GM21526 (cell line): Measurements from ENCODE around the gene LRRC74B.

ENCODE experiments used
- ATAC-seq: cut with Tn5 transposase; IDR thresholded peaks from one replicate; pipeline ENCODE4 v1.9.1; 2021; ENCODE audit warnings: moderate library complexity; ENCODE audit not compliant: unreplicated experiment, low FRiP score

The LRRC74B gene

DNA sequence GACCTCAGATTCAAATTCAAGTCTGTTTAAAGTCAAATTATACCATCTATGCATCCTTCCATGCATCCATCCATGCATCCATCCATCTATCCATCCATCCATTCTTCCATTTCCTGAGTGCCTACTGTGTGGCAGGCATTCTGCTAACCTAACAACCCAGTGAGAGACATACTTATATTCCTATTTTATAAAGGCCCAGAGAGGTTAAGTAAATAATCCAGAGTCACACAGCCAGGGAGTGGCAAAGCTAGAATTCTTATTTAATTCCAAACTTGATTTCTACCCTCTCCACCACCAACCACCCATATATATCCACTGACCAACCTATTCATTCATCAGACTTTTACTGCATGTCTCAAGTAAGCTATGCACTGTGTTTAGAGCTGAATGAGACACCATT is 53.8 kb downstream of the LRRC74B start:
- no peak for ATAC-seq

DNA sequence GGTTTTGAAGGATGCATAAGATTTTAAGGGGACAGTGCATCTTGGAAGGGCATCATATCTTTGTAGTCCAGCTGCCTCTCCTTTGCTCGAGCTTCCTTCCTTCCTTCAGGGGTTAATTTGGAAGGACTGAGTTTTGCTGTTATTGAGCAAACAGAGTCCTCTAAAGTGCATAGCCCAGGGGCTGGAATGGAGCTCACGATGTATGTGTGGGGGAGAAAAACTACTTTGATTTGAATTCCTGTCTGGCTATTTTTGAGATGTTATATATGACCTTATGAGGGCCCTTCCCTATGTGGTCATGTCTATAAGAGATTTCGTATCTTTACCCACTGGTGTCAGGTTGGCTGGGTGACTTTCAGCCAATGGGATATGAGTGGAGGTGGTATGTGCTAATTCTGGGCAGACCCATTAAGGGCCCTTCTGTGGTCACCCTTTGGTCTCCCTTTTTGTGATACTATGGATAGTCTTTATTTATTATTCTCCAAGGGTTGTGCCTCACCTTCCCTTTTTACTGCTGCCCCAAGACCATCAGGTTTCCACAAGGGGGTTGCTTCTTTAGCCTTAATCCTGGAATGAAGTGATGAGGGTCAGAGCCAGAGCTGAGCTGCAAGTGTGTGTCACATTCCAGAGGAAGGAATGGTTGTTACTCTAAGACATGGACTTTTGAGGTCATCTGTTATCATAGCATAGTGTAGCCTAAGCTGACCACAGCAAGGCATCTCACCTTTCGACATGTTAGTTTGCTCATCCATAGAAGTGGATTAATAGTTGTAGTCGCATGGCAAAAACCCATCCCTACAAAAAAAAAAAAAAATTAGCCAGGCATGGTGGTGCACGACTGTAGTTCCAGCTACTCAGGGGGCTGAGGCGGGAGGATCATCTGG is 54.6 kb downstream of the LRRC74B start:
- ATAC-seq, result no peak

DNA sequence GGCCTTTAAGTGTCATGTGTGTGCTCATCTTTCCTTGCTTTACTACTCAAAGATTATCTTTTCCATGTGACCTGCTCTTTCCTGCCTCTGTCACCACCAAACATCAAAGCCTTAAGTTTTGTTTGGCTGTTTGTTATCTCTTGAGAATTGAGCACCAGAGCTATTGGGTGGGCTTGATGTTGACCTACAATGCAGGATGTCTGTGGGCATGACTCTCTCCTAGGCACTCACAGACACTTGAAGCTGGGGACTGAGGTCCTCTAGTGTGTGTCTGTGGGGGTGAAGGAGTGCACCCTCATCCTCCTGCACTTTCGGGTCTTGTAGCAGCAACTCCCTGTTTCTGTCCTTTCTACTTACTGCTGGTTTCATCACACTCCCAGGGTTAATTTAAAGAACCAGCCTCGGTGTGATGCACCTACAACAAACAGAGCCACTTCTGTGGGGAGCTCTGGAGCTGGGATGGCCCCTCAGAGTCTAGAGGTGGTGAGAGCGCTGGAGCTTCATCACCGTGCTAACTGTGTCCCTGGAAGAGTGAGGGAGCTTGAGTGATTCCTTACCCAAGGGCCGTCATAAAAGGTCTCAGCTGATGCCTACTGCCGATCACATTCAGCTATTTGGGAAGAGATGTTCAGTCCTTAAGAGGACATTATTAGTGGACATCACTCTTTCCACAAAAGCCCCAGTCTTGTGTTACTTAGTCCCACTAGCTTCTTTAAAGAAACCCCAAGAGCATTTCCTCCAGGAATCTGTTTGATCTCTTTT is 56.3 kb downstream of the LRRC74B start:
- no peak for ATAC-seq

DNA sequence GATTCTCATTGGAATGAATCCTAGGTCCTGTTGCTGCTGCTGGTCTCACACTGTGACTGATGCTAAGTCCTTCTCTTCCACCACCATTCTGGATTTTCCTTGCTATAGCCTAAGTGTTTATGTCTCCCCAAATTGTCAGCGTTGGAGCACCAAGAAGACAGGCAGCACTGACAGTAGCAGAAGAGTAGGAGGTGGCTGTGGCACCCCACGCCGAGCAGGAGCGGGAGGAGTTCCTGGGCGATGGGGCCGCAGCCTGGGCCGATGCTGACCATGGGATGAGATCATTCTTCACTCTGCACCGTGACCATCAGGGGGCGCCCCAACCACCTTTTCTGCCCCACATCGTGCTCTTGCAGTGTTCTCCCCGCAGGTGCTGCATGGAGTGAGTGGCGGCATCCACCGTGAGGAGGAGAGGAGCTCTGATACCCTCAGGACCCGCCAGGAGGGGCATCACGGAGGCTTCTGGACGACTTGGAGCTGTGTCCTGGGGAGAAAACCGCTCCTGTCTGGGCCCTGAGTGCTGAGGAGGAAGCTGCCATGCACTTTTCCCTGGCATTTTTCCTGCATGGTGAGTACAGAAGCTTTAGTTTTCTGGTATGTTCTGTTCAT is 57.0 kb downstream of the LRRC74B start:
- no peak for ATAC-seq

DNA sequence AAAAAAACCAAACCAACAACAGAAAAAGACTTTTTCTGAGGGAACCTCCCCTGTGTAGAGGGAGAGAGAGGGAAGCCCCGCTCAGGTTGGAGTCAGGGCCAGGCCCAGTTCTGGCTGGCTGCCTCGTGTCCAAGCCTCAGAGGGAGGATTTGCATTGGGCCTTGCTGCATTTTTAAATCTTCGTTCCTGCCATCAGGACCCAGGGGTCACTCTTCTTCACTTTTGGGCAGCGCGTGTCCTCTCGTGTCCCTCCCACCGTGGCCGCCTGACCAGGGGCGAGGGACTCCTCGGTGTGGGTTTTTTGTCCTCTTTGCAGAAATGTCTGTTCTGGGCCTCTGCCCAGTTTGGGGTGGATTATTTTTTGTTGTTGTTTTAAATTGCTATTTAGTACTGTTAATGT is 57.9 kb downstream of the LRRC74B start:
- ATAC-seq, result no peak

DNA sequence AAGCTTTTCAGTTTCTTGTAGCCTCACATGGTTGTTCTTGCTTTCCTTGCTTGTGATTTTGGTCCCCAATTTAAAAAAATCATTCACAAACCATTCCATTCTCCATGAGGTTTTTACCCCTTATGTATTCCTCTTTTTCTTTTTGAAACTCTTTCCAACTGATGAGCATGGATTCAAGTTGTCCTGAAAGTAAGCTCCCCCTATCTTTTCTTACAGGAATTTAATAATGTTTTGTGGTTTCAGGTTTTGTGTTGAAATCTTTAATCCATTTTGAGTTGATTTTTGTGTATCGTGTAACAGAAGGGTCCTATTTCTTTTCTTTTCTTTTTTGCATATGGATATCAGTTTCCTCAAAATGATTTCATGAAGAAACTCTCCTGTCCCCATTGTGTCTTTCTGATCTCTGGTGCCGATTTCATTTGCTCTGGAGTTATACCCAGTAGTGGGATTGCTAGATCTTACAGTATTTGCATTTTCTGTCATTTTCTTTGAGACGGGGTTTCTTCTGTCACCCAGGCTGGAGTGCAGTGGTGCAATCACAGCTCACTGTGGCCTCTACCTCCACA is 58.5 kb downstream of the LRRC74B start:
- ATAC-seq, result no peak

DNA sequence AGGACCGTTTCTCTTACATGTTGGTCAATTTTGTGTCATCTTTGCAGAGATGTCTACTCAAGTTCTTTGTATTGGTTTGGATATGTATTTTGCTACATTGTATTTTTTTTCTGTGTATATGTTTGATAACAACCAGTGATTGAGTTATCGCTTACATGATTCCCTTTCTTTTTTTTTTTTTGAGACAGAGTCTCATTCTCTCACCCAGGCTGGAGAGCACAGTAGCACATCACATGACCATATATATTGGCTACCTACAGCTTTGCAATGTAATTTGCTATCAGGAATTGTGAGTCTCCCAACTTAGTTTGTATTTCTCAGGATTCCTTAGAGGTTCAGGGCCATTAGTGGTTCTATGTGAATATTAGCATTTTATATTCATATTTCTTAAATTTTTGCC is 59.5 kb downstream of the LRRC74B start:
- no peak for ATAC-seq

DNA sequence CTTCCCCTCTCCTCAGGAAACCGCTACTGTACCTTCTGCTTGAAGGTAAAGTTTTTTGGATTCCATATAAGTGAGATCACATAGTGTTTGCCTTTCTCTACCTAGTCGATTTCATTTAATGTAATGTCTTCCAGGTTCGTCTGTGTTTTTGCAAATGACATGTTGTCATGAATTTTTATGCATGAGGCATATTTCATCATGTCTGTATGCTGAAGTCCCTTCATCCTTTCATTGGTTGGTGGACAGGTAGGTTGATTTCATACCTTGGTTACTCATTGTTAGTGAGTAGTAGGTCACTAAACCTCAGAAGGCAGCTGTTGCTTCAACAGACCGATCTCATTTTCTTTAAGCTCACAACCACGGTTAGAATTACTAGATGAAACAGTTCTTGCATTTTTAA is 60.3 kb downstream of the LRRC74B start:
- ATAC-seq, result no peak

DNA sequence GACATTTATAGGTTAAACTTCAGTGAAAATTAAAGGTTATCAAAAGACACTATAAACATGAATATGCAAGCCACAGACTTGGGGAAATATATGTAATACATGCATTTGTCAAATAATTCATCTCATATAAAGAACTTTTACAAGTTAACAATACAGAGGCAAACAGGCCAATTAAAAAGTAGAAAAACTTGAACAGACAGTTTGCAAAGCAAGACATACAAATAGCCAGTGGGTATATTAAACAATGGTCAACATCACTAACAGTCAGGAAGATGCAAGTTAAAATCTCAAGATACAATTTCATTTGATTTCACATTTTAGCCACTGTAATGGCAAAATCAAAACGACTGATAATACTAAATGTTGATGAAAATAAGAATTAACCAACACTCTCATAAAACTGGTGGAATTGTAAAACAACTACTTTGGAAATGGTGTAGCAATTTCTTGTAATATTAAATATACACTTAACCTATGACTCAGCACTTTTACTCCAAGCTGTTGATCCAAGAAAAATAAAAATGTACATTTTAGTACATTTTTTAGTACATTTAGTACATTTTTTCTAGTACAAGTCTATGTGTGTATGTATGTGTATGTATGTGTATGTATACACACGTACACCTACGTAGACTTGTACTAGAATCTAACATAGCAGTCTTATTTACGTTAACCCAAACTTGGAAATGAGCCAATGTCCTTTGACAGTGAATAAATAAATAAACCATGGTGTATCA is 62.8 kb downstream of the LRRC74B start:
- ATAC-seq, result no peak
